K562 (cell line): ENCODE results near the gene EDA. TPM values are rescaled to one million over a fixed set of nuclear protein-coding genes. Genes with fewer than 3 reads are reported as not detected.

Source experiments
- ATAC-seq: fragments of 200-7000 bp; cut with Tn5 transposase; 3 replicates; pipeline ENCODE4 v1.9.1; 2020; ENCODE audit warnings: moderate library complexity
- BruUV-seq: library from RNA; stranded (reverse); fragments of 400-500 nt; replicated peaks from 2 replicates; lab custom pipeline; 2021; lab: Mats Ljungman, UMichigan
- CTCF ChIA-PET: fragments of 300-600 bp; formaldehyde crosslinking; extraction: SDS; loops from one replicate; lab custom pipeline; 2021; ENCODE audit warnings: low intra/inter-chr PET ratio; lab: Yijun Ruan, JAX
- POLR2A ChIA-PET: fragments of 300-600, 350-650 bp; sonication (Branson Sonifier 250); formaldehyde crosslinking; extraction: SDS; loops from one replicate; lab custom pipeline; 2021; ENCODE audit warnings: antibody characterized with exemption, inconsistent platforms; lab: Yijun Ruan, JAX
- DNase-seq, 4 experiments: peaks; one replicate each; pipeline versions ENCODE4 v3.0.0 to v3.0.0-alpha.2; 2011 to 2018; ENCODE audit warnings: low spot score in 3 of 4, mixed read lengths in 3 of 4; ENCODE audit errors: extremely low read depth in 1 of 4
- FAIRE-seq: peaks from 2 replicates; lab custom pipeline; 2011; peaks lifted over from hg19 to GRCh38; lab: Jason Lieb, UNC
- H2AFZ ChIP-seq: 2 replicates; pipeline ENCODE4 v1.6.0; 2011; ENCODE audit warnings: low read depth, low read length, control low read depth, inconsistent platforms
- H3K27ac ChIP-seq: fragments of 200-600 bp; 3 replicates; pipeline ENCODE4 v1.8.0; 2011; ENCODE audit warnings: low read depth, mild to moderate bottlenecking, control low read depth, inconsistent platforms, low read length, moderate library complexity, mixed read lengths; ENCODE audit errors: extremely low read depth
- H3K27me3 ChIP-seq, 2 experiments: fragments of 300-600 bp in 1 of 2; 2 replicates in 1 of 2; 3 replicates in 1 of 2; pipeline versions ENCODE4 v1.6.0 to v1.8.0; 2011; ENCODE audit warnings: inconsistent platforms in 2 of 2, low read length in 2 of 2, mild to moderate bottlenecking in 1 of 2, mixed read lengths in 1 of 2, moderate library complexity in 1 of 2; ENCODE audit not compliant: control insufficient read depth in 2 of 2, insufficient read depth in 2 of 2
- H3K36me3 ChIP-seq: fragments of 300-600 bp; 3 replicates; pipeline ENCODE4 v1.8.0; 2011; ENCODE audit warnings: mild to moderate bottlenecking, low read length, inconsistent platforms; ENCODE audit not compliant: control insufficient read depth, insufficient read depth
- H3K4me1 ChIP-seq, 2 experiments: fragments of 200-600 bp in 1 of 2; replicated peaks in 1 of 2; 2 replicates in 1 of 2; 3 replicates in 1 of 2; pipeline versions ENCODE4 v1.5.1 to v1.8.0; 2011; ENCODE audit warnings: inconsistent platforms in 2 of 2, low read length in 2 of 2, mild to moderate bottlenecking in 1 of 2, mixed read lengths in 1 of 2, moderate library complexity in 1 of 2; ENCODE audit not compliant: control insufficient read depth in 2 of 2, insufficient read depth in 2 of 2
- H3K4me2 ChIP-seq: 2 replicates; pipeline ENCODE4 v1.6.1; 2011; ENCODE audit warnings: low read length, control low read depth, inconsistent platforms, mixed read lengths; ENCODE audit not compliant: insufficient read depth
- H3K4me3 ChIP-seq: fragments of 200-600 bp; sonication (generic), shearing (Covaris generic); 2 replicates; pipeline ENCODE4 v1.5.1; 2016; ENCODE audit warnings: control low read depth, inconsistent platforms
- H3K79me2 ChIP-seq: fragments of 200-600 bp; 3 replicates; pipeline ENCODE4 v1.8.0; 2011; ENCODE audit warnings: low read length, inconsistent platforms; ENCODE audit not compliant: control insufficient read depth, insufficient read depth
- H3K9ac ChIP-seq, 2 experiments: 2 replicates each; pipeline versions ENCODE4 v1.6.0 to v1.6.1; 2011; ENCODE audit warnings: low read depth in 2 of 2, low read length in 2 of 2, control low read depth in 1 of 2, inconsistent platforms in 1 of 2, mild to moderate bottlenecking in 1 of 2, mixed read lengths in 1 of 2; ENCODE audit not compliant: insufficient read depth in 1 of 2
- H3K9me1 ChIP-seq: one replicate; pipeline ENCODE4 v1.6.0; 2011; ENCODE audit warnings: inconsistent platforms, mild to moderate bottlenecking, low read length, moderate library complexity; ENCODE audit not compliant: control insufficient read depth, insufficient read depth
- H3K9me3 ChIP-seq: replicated peaks from 2 replicates; pipeline ENCODE4 v1.5.1; 2011; ENCODE audit warnings: low read depth, low read length, inconsistent platforms; ENCODE audit not compliant: control insufficient read depth, insufficient read depth
- H4K20me1 ChIP-seq: replicated peaks from 2 replicates; pipeline ENCODE4 v1.6.1; 2011; ENCODE audit warnings: low read length, inconsistent platforms, mixed read lengths; ENCODE audit not compliant: control insufficient read depth, insufficient read depth
- ATF1 ChIP-seq, 2 experiments: fragments of 450-650 bp in 1 of 2; IDR thresholded peaks; 2 replicates each; pipeline ENCODE4 v1.6.1; 2016; ENCODE audit warnings: missing compliant biosample characterization in 1 of 2, missing genetic modification characterization in 1 of 2
- SMAD3 ChIP-seq: fragments of 450-650 bp; formaldehyde crosslinking; conservative IDR thresholded peaks from 2 replicates; pipeline ENCODE4 v1.4.0; 2020; ENCODE audit warnings: mild to moderate bottlenecking
- ZNF253 ChIP-seq: fragments of 250-450 bp; sonication (Bioruptor Pico); conservative IDR thresholded peaks from 2 replicates; pipeline ENCODE4 v1.6.1; 2021; ENCODE audit warnings: mild to moderate bottlenecking
- ZNF561 ChIP-seq: fragments of 450-650 bp; formaldehyde crosslinking; conservative IDR thresholded peaks from 2 replicates; pipeline ENCODE4 v1.4.0; 2020; ENCODE audit warnings: mild to moderate bottlenecking, moderate library complexity
- WGBS: fragments of 100-300 bp; shearing (Covaris generic); methylation state at CpG from one replicate; pipeline ENCODE4 v1.1.6; 2016; ENCODE audit warnings: low coverage, mixed read lengths; ENCODE audit not compliant: insufficient coverage; ENCODE audit errors: missing lambda C conversion rate; 5-methylcytosine and 5-hydroxymethylcytosine counted together
- in situ Hi-C: fragments of 300-500 bp; cut with MboI; formaldehyde crosslinking; loops from 4 replicates; pipeline ENCODE4 v1.15.0; 2018; ENCODE audit warnings: inconsistent platforms, mixed read lengths
- intact Hi-C: fragments of 100-400 bp; cut with micrococcal nuclease; formaldehyde crosslinking; loops from 2 replicates; pipeline ENCODE4 v1.14.2; 2022
- polyA plus RNA-seq, 8 experiments: library from polyadenylated mRNA; depleted of rRNA in 4 of 8; stranded (reverse) in 5 of 8; unstranded in 3 of 8; fragments of >200 nt; fragmentation: Nextera tagmentation in 2 of 8; fragmentation: Illumina TruSeq in 1 of 8; extraction: Ambion mirVana in 2 of 8; extraction: Trizol in 1 of 8; gene quantifications; 2 replicates each; pipeline versions ENCODE4 v1.2.1 to v1.2.3, GENCODE V29; 2011 to 2014; ENCODE audit warnings: inconsistent platforms in 1 of 8, missing spikeins in 1 of 8
- total RNA-seq, 7 experiments: library from RNA; depleted of rRNA in 6 of 7; stranded (reverse); fragments of >200 nt in 6 of 7; fragmentation: Illumina TruSeq in 2 of 7; extraction: Trizol in 2 of 7; gene quantifications; 2 replicates each; pipeline versions ENCODE4 v1.2.1 to v1.2.3, GENCODE V29; 2011 to 2021; ENCODE audit warnings: low replicate concordance in 1 of 7
- TF ChIP-seq, protein P1 (sequence below): fragments of 200-400 bp; formaldehyde crosslinking; IDR thresholded peaks from 2 replicates; pipeline ENCODE4 v1.6.1; 2017; ENCODE audit warnings: mild to moderate bottlenecking, low read depth, low read length, moderate library complexity

The EDA gene
- total and polyA plus RNA-seq, 9 of the 15 experiments (the other 6 are each of a cell fraction or from before 2014, with no cell fraction given): 0.03 to 0.40 (median 0.07) TPM

DNA sequence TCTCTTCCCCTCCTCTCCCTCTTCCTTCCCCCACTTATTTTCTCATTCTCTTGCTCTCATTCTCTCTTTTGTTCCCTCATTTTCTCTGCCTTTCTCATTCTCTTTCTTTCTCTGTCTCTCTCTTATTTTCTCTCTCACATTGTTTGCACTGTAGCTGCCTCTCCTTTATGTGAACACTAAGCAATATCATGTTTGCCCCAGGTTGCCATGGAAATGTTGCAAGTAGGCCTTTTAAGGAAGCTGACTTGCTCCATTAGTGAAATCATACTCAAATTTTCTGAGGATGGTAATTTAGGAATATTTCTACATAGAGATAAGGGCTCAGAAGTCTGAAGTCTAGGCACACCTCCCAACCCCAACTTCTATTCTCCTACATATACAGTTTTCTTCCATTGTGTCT, 130.1 kb downstream of the EDA start (continued):
- TF ChIP-seq, protein P1, sequence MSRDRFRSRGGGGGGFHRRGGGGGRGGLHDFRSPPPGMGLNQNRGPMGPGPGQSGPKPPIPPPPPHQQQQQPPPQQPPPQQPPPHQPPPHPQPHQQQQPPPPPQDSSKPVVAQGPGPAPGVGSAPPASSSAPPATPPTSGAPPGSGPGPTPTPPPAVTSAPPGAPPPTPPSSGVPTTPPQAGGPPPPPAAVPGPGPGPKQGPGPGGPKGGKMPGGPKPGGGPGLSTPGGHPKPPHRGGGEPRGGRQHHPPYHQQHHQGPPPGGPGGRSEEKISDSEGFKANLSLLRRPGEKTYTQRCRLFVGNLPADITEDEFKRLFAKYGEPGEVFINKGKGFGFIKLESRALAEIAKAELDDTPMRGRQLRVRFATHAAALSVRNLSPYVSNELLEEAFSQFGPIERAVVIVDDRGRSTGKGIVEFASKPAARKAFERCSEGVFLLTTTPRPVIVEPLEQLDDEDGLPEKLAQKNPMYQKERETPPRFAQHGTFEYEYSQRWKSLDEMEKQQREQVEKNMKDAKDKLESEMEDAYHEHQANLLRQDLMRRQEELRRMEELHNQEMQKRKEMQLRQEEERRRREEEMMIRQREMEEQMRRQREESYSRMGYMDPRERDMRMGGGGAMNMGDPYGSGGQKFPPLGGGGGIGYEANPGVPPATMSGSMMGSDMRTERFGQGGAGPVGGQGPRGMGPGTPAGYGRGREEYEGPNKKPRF: no peak
- TF ChIP-seq, all 486 proteins: peak for 0

DNA sequence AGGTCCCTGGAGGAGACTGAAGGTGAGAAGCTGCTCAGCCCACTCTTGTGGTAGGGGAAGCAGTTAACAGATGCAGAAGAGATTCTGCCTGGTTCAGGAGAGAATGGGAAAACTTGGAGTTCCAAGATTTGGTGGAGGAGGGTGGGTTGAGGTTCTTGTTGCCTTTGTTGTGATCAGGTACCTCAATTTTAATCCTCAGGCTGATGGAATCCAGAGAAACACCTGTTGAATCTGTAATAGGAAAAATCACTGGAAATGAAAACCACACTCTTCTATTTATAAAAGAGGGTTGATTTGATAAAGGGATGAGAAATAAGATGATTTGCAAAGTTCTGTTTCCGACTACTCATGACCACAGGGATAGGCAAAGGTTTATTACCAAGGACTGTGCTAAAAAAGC, 132.1 kb downstream of the EDA start:
- no TSS peak for BruUV-seq
- H3K4me3 ChIP-seq: no peak overlapping the region
- no peaks in the 10 kb centered on the region for H3K79me2 ChIP-seq
- in situ Hi-C loops: no loop called here
- FAIRE-seq (no peak), DNase-seq (no peak), ATAC-seq (no peak)
- WGBS: 0% methylated on average over 1 of the region's 1 CpG
- no peak overlapping the region for H2AFZ ChIP-seq
- no peak overlapping the region for H3K4me2 ChIP-seq
- CTCF ChIA-PET: no interaction called here
- no peaks in the 10 kb centered on the region for H3K9me3 ChIP-seq
- intact Hi-C loops: no loop called here
- H3K27me3 ChIP-seq: no peaks in the 10 kb centered on the region
- POLR2A ChIA-PET: no interaction called here
- no peaks in the 10 kb centered on the region for H3K9me1 ChIP-seq
- no peaks in the 10 kb centered on the region for H3K36me3 ChIP-seq
- no peaks in the 10 kb centered on the region for H3K4me1 ChIP-seq
- H3K27ac ChIP-seq: no peak overlapping the region
- H4K20me1 ChIP-seq: no peaks in the 10 kb centered on the region
- TF ChIP-seq ZNF561 (CRISPR knock-in tag) (no peak), ZNF253 (CRISPR knock-in tag) (no peak), ATF1 (CRISPR knock-in tag; IDR thresholded peaks at IDR 0.05) (no peak), ATF1 (tag; IDR thresholded peaks at IDR 0.05) (no peak), SMAD3 (CRISPR knock-in tag) (no peak)
- TF ChIP-seq, all 486 proteins: peak for 0
- no peak overlapping the region for H3K9ac ChIP-seq
